COLO829 (cell line): ENCODE data around the gene FAM107B.
A peak's percentile ranks its signal among the peaks of the same experiment; 100 is the strongest.

Experiments used
- DNase-seq: peaks from one replicate; pipeline ENCODE4 v3.0.0; 2012; ENCODE audit warnings: low spot score

FAM107B gene

GRCh38 chr10:14533295-14533694, 241.4 kb downstream of the FAM107B start:
- no peak for DNase-seq

GRCh38 chr10:14532473-14533251, 242.0 kb downstream of the FAM107B start:
- DNase-seq: no peak

- no peak for DNase-seq
These were observed 242.7 kb downstream of the FAM107B start for GRCh38 chr10:14531974-14532373.

GRCh38 chr10:14530465-14530864, 244.2 kb downstream of the FAM107B start:
- no peak for DNase-seq

GRCh38 chr10:14529351-14529750, 245.3 kb downstream of the FAM107B start:
- DNase-seq: no peak

GRCh38 chr10:14528450-14528849, 246.2 kb downstream of the FAM107B start:
- DNase-seq: no peak

- no peak for DNase-seq
These were observed 246.8 kb downstream of the FAM107B start for GRCh38 chr10:14527915-14528314.

- no peak for DNase-seq
These were observed 247.4 kb downstream of the FAM107B start for GRCh38 chr10:14527134-14527844.

- DNase-seq: no peak
These were observed 248.4 kb downstream of the FAM107B start for GRCh38 chr10:14526326-14526725.

GRCh38 chr10:14524691-14525324, 249.9 kb downstream of the FAM107B start:
- no peak for DNase-seq

- peak; percentile 72 for DNase-seq
These were observed 251.4 kb downstream of the FAM107B start for GRCh38 chr10:14523286-14523685.

GRCh38 chr10:14519785-14520184, 254.9 kb downstream of the FAM107B start:
- no peak for DNase-seq

- DNase-seq: no peak
These were observed 256.5 kb downstream of the FAM107B start for GRCh38 chr10:14518149-14518548.

GRCh38 chr10:14513123-14513522, 261.6 kb downstream of the FAM107B start:
- no peak for DNase-seq

- DNase-seq: no peak
These were observed 264.4 kb downstream of the FAM107B start for GRCh38 chr10:14510346-14510745.

GRCh38 chr10:14508725-14509124, 266.0 kb downstream of the FAM107B start:
- no peak for DNase-seq

- DNase-seq: no peak
These were observed 266.9 kb downstream of the FAM107B start for GRCh38 chr10:14507781-14508180.

GRCh38 chr10:14507176-14507575, 267.5 kb downstream of the FAM107B start:
- DNase-seq: no peak

- no peak for DNase-seq
These were observed 272.3 kb downstream of the FAM107B start for GRCh38 chr10:14502431-14502830.

- DNase-seq: no peak
These were observed 274.4 kb downstream of the FAM107B start for GRCh38 chr10:14500172-14500765.

GRCh38 chr10:14499601-14499904, 275.1 kb downstream of the FAM107B start:
- no peak for DNase-seq

- DNase-seq: no peak
These were observed 276.4 kb downstream of the FAM107B start for GRCh38 chr10:14498326-14498725.

- DNase-seq: no peak
These were observed 282.9 kb downstream of the FAM107B start for GRCh38 chr10:14491811-14492210.
